HEK293 (cell line): Measurements from ENCODE around the gene MPPED2.
A peak's percentile ranks its signal among the peaks of the same experiment; 100 is the strongest.

ENCODE experiments used
- BCL11B ChIP-seq: fragments of 450-650 bp; formaldehyde crosslinking; IDR thresholded peaks from 2 replicates; pipeline ENCODE4 v1.5.1; 2016; ENCODE audit warnings: low read depth, missing biosample characterization, missing genetic modification characterization
- FEZF1 ChIP-seq: fragments of 450-650 bp; formaldehyde crosslinking; IDR thresholded peaks from 2 replicates; pipeline ENCODE4 v1.5.1; 2016; ENCODE audit warnings: missing biosample characterization, missing genetic modification characterization
- GLIS2 ChIP-seq: fragments of 450-650 bp; formaldehyde crosslinking; IDR thresholded peaks from 2 replicates; pipeline ENCODE4 v1.5.1; 2016; ENCODE audit warnings: missing biosample characterization, missing genetic modification characterization
- OVOL3 ChIP-seq: fragments of 450-650 bp; formaldehyde crosslinking; IDR thresholded peaks from 2 replicates; pipeline ENCODE4 v1.5.1; 2016; ENCODE audit warnings: missing biosample characterization, missing genetic modification characterization
- REST ChIP-seq: fragments of 450-650 bp; formaldehyde crosslinking; IDR thresholded peaks from 2 replicates; pipeline ENCODE4 v1.5.1; 2016; ENCODE audit warnings: missing biosample characterization, missing genetic modification characterization
- YY2 ChIP-seq: fragments of 450-650 bp; formaldehyde crosslinking; IDR thresholded peaks from 2 replicates; pipeline ENCODE4 v1.5.1; 2016; ENCODE audit warnings: missing biosample characterization, missing genetic modification characterization
- ZBTB11 ChIP-seq: fragments of 450-650 bp; formaldehyde crosslinking; conservative IDR thresholded peaks from 2 replicates; pipeline ENCODE4 v1.5.1; 2016; ENCODE audit warnings: low read depth, missing biosample characterization, missing genetic modification characterization
- ZNF10 ChIP-seq: fragments of 450-650 bp; formaldehyde crosslinking; IDR thresholded peaks from 2 replicates; pipeline ENCODE4 v1.5.1; 2017; ENCODE audit warnings: missing biosample characterization, missing genetic modification characterization
- ZNF133 ChIP-seq: fragments of 450-650 bp; formaldehyde crosslinking; IDR thresholded peaks from 2 replicates; pipeline ENCODE4 v1.5.1; 2016; ENCODE audit warnings: missing biosample characterization, missing genetic modification characterization
- ZNF2 ChIP-seq: fragments of 450-650 bp; formaldehyde crosslinking; IDR thresholded peaks from 2 replicates; pipeline ENCODE4 v1.5.1; 2016; ENCODE audit warnings: missing biosample characterization, missing genetic modification characterization
- ZNF248 ChIP-seq: fragments of 450-650 bp; formaldehyde crosslinking; IDR thresholded peaks from 2 replicates; pipeline ENCODE4 v1.5.1; 2017; ENCODE audit warnings: missing biosample characterization, missing genetic modification characterization
- ZNF280D ChIP-seq: fragments of 450-650 bp; formaldehyde crosslinking; IDR thresholded peaks from 2 replicates; pipeline ENCODE4 v1.5.1; 2016; ENCODE audit warnings: missing biosample characterization, missing genetic modification characterization
- ZNF311 ChIP-seq: fragments of 450-650 bp; formaldehyde crosslinking; IDR thresholded peaks from 2 replicates; pipeline ENCODE4 v1.5.1; 2017; ENCODE audit warnings: missing biosample characterization, missing genetic modification characterization, borderline replicate concordance
- ZNF354C ChIP-seq: fragments of 450-650 bp; formaldehyde crosslinking; IDR thresholded peaks from 2 replicates; pipeline ENCODE4 v1.5.1; 2016; ENCODE audit warnings: missing biosample characterization, missing genetic modification characterization, low read depth, borderline replicate concordance
- ZNF473 ChIP-seq: fragments of 450-650 bp; formaldehyde crosslinking; IDR thresholded peaks from 2 replicates; pipeline ENCODE4 v1.5.1; 2017; ENCODE audit warnings: missing biosample characterization, missing genetic modification characterization
- ZNF513 ChIP-seq: fragments of 450-650 bp; IDR thresholded peaks from 2 replicates; pipeline ENCODE4 v1.5.1; 2018; ENCODE audit warnings: missing biosample characterization, missing genetic modification characterization
- ZNF555 ChIP-seq: fragments of 450-650 bp; formaldehyde crosslinking; conservative IDR thresholded peaks from 2 replicates; pipeline ENCODE4 v1.5.1; 2017; ENCODE audit warnings: missing biosample characterization, mild to moderate bottlenecking, missing genetic modification characterization, inconsistent platforms
- ZNF621 ChIP-seq: fragments of 450-650 bp; formaldehyde crosslinking; IDR thresholded peaks from 2 replicates; pipeline ENCODE4 v1.5.1; 2017; ENCODE audit warnings: missing biosample characterization, missing genetic modification characterization
- ZNF830 ChIP-seq: fragments of 450-650 bp; IDR thresholded peaks from 2 replicates; pipeline ENCODE4 v1.5.0; 2018; ENCODE audit warnings: missing biosample characterization, missing genetic modification characterization, low read depth, mild to moderate bottlenecking, moderate library complexity
- ZSCAN30 ChIP-seq: fragments of 450-650 bp; IDR thresholded peaks from 2 replicates; pipeline ENCODE4 v1.5.1; 2018; ENCODE audit warnings: missing biosample characterization, mild to moderate bottlenecking, missing genetic modification characterization, moderate library complexity
- TF ChIP-seq, protein P1 (sequence below): fragments of 450-650 bp; formaldehyde crosslinking; IDR thresholded peaks from 2 replicates; pipeline ENCODE4 v1.5.1; 2016; ENCODE audit warnings: missing biosample characterization, missing genetic modification characterization
- TF ChIP-seq, protein P2 (sequence below): fragments of 450-650 bp; formaldehyde crosslinking; IDR thresholded peaks from 2 replicates; pipeline ENCODE4 v1.5.1; 2016; ENCODE audit warnings: missing biosample characterization, missing genetic modification characterization, low read depth

Gene MPPED2

DNA sequence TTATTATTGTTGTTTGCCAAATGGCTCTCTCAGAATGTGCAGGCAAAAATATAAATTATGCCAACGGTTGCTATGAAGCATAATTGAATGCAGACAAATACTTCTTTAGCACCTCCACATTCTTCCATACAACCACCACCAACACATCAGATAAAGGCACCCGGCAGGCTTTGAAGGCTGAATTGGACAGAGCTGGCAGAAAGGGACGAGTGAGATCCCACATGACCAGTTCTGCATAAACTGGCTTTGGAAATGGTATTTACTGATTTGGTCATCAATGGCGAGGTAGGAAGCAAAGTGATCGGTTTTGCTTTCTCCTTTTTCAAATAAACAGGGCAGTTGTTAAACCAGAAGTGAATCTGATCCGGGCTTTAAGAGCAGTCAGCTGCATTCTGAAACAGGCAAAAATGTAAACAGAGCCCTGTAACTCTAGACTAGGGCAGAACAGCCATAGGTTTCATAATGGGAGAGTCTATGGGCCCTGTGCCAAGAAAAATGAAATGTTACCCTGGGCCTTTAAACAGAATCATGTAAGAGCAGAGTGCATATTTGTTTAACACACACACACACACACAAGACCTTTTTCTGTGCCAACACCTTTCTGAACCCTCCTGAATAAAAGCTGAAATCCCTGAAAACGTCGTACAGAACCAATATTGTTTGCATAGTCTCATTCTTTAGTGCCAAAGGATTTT lies 97.7 kb downstream of the MPPED2 start (continued):
- no peak for TF ChIP-seq REST (tag by site-specific recombination)
- no peak for TF ChIP-seq ZNF473
- TF ChIP-seq FEZF1 (tag by site-specific recombination): peak; percentile 95
- 0 out of 2 replicates have a peak, but pooled peaks have one; percentile 48 for TF ChIP-seq ZSCAN30
- TF ChIP-seq ZNF133 (tag by site-specific recombination): no peak
- TF ChIP-seq ZNF555 (tag by site-specific recombination): no peak
- TF ChIP-seq ZNF248 (tag by site-specific recombination): no peak
- TF ChIP-seq ZNF830 (tag by site-specific recombination): no peak
- TF ChIP-seq ZNF621 (tag by site-specific recombination): no peak
- no peak for TF ChIP-seq GLIS2 (tag by site-specific recombination)
- no peak for TF ChIP-seq YY2 (tag by site-specific recombination)
- TF ChIP-seq ZNF311 (tag by site-specific recombination): no peak
- TF ChIP-seq ZNF280D (tag by site-specific recombination): no peak
- TF ChIP-seq, protein P1, sequence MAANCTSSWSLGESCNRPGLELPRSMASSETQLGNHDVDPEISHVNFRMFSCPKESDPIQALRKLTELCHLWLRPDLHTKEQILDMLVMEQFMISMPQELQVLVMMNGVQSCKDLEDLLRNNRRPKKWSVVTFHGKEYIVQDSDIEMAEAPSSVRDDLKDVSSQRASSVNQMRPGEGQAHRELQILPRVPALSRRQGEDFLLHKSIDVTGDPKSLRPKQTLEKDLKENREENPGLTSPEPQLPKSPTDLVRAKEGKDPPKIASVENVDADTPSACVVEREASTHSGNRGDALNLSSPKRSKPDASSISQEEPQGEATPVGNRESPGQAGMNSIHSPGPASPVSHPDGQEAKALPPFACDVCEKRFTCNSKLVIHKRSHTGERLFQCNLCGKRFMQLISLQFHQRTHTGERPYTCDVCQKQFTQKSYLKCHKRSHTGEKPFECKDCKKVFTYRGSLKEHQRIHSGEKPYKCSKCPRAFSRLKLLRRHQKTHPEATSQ (tag by site-specific recombination): no peak
- TF ChIP-seq ZNF354C (tag by site-specific recombination): no peak
- no peak for TF ChIP-seq ZNF10 (tag by site-specific recombination)
- TF ChIP-seq, protein P2, sequence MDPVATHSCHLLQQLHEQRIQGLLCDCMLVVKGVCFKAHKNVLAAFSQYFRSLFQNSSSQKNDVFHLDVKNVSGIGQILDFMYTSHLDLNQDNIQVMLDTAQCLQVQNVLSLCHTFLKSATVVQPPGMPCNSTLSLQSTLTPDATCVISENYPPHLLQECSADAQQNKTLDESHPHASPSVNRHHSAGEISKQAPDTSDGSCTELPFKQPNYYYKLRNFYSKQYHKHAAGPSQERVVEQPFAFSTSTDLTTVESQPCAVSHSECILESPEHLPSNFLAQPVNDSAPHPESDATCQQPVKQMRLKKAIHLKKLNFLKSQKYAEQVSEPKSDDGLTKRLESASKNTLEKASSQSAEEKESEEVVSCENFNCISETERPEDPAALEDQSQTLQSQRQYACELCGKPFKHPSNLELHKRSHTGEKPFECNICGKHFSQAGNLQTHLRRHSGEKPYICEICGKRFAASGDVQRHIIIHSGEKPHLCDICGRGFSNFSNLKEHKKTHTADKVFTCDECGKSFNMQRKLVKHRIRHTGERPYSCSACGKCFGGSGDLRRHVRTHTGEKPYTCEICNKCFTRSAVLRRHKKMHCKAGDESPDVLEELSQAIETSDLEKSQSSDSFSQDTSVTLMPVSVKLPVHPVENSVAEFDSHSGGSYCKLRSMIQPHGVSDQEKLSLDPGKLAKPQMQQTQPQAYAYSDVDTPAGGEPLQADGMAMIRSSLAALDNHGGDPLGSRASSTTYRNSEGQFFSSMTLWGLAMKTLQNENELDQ: no peak
- no peak for TF ChIP-seq OVOL3
- no peak for TF ChIP-seq ZNF513 (tag by site-specific recombination)
- TF ChIP-seq ZBTB11: no peak
- TF ChIP-seq ZNF2: no peak
- TF ChIP-seq BCL11B: no peak
